ENCODE results near the gene CEP112.

- TF ChIP-seq EZH2 (IDR thresholded peaks at IDR 0.05; ENCODE audit: borderline replicate concordance, low read depth, low read length, severe bottlenecking) (no peak), POLR2A (IDR thresholded peaks at IDR 0.05; ENCODE audit: low read depth, low read length) (no peak), MYC (IDR thresholded peaks at IDR 0.05; ENCODE audit: low read depth, low read length) (no peak), POLR2AphosphoS5 (IDR thresholded peaks at IDR 0.05; ENCODE audit: insufficient read depth, low read depth, low read length) (no peak), JUN (IDR thresholded peaks at IDR 0.05; ENCODE audit: borderline replicate concordance, insufficient read depth, insufficient read length, low read depth) (no peak)
- TF ChIP-seq, protein P1, sequence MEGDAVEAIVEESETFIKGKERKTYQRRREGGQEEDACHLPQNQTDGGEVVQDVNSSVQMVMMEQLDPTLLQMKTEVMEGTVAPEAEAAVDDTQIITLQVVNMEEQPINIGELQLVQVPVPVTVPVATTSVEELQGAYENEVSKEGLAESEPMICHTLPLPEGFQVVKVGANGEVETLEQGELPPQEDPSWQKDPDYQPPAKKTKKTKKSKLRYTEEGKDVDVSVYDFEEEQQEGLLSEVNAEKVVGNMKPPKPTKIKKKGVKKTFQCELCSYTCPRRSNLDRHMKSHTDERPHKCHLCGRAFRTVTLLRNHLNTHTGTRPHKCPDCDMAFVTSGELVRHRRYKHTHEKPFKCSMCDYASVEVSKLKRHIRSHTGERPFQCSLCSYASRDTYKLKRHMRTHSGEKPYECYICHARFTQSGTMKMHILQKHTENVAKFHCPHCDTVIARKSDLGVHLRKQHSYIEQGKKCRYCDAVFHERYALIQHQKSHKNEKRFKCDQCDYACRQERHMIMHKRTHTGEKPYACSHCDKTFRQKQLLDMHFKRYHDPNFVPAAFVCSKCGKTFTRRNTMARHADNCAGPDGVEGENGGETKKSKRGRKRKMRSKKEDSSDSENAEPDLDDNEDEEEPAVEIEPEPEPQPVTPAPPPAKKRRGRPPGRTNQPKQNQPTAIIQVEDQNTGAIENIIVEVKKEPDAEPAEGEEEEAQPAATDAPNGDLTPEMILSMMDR (IDR thresholded peaks at IDR 0.05; ENCODE audit: extremely low read depth in 1 of 2, insufficient read depth in 1 of 2, low read depth in 1 of 2, low read length in 2 of 2), result no peak
Observed at GRCh38 chr17:65994679-65995078, 197.3 kb downstream of the CEP112 start.

Data from endothelial cell of umbilical vein (primary cell).